ENCODE results near the gene PSME2.
"Not testable (repeated sequence)": the region's sequence is repeated elsewhere in the genome, so short reads cannot be mapped to it uniquely, and the experiment has no call there.

The PSME2 gene

GRCh38 chr14:24110523-24110922, 35.9 kb downstream of the PSME2 start:
- DNase-seq, result no peak

- DNase-seq, result no peak
Observed at GRCh38 chr14:24110060-24110459, 36.4 kb downstream of the PSME2 start.

- no peak for DNase-seq
Observed at GRCh38 chr14:24108336-24108874, 38.0 kb downstream of the PSME2 start.

- no peak for DNase-seq
Observed at GRCh38 chr14:24106672-24107271, 39.6 kb downstream of the PSME2 start.

GRCh38 chr14:24105609-24106239, 40.7 kb downstream of the PSME2 start:
- not testable (repeated sequence) for DNase-seq

- no peak for DNase-seq
Observed at GRCh38 chr14:24103451-24103850, 43.0 kb downstream of the PSME2 start.

GRCh38 chr14:24102357-24103048, 43.9 kb downstream of the PSME2 start:
- no peak for DNase-seq

GRCh38 chr14:24100982-24101494, 45.4 kb downstream of the PSME2 start:
- no peak for DNase-seq

- no peak for DNase-seq
Observed at GRCh38 chr14:24100197-24100981, 46.0 kb downstream of the PSME2 start.

GRCh38 chr14:24098927-24099813, 47.2 kb downstream of the PSME2 start:
- DNase-seq, result no peak

GRCh38 chr14:24098229-24098926, 48.0 kb downstream of the PSME2 start:
- no peak for DNase-seq

GRCh38 chr14:24096545-24097181, 49.7 kb downstream of the PSME2 start:
- no peak for DNase-seq

- peak in 1 of 6 experiments; percentile 4 for DNase-seq
Observed at GRCh38 chr14:24095271-24096068, 50.9 kb downstream of the PSME2 start.

- DNase-seq, result no peak
Observed at GRCh38 chr14:24094841-24095270, 51.6 kb downstream of the PSME2 start.

GRCh38 chr14:24093901-24094840, 52.2 kb downstream of the PSME2 start, which contains the start of gene PCK2:
TSS of gene PCK2 (plus strand) at chr14:24094311. CDS start at chr14:24094406, 95 bp downstream.
- DNase-seq, result peak; percentile 24 to 74 (median 62)
